ENCODE results near the gene CAMTA1.
A peak's percentile ranks its signal among the peaks of the same experiment; 100 is the strongest.

The CAMTA1 gene

GRCh38 chr1:7198664-7199063, 413.4 kb downstream of the CAMTA1 start:
- in situ Hi-C loops (cut with MboI; ENCODE audit: low sequenced_read_pairs, unreplicated experiment) = no loop called here

GRCh38 chr1:7199077-7199779, 414.0 kb downstream of the CAMTA1 start:
- DNase-seq (ENCODE audit: low spot score) = no peak
- in situ Hi-C loops (cut with MboI; ENCODE audit: low sequenced_read_pairs, unreplicated experiment) = no loop called here
- TF ChIP-seq, protein P1, sequence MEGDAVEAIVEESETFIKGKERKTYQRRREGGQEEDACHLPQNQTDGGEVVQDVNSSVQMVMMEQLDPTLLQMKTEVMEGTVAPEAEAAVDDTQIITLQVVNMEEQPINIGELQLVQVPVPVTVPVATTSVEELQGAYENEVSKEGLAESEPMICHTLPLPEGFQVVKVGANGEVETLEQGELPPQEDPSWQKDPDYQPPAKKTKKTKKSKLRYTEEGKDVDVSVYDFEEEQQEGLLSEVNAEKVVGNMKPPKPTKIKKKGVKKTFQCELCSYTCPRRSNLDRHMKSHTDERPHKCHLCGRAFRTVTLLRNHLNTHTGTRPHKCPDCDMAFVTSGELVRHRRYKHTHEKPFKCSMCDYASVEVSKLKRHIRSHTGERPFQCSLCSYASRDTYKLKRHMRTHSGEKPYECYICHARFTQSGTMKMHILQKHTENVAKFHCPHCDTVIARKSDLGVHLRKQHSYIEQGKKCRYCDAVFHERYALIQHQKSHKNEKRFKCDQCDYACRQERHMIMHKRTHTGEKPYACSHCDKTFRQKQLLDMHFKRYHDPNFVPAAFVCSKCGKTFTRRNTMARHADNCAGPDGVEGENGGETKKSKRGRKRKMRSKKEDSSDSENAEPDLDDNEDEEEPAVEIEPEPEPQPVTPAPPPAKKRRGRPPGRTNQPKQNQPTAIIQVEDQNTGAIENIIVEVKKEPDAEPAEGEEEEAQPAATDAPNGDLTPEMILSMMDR (IDR thresholded peaks at IDR 0.05; ENCODE audit: borderline replicate concordance, control extremely low read depth, extremely low read depth, insufficient read depth, missing control alignments) = no peak

More at GRCh38 chr1:7198664-7199063, 413.4 kb downstream of the CAMTA1 start:
- TF ChIP-seq, protein P1 (IDR thresholded peaks at IDR 0.05; ENCODE audit: borderline replicate concordance, control extremely low read depth, extremely low read depth, insufficient read depth, missing control alignments) = no peak
- no peak for DNase-seq (ENCODE audit: low spot score)

GRCh38 chr1:7207875-7208646, 422.8 kb downstream of the CAMTA1 start:
- in situ Hi-C loops (cut with MboI; ENCODE audit: low sequenced_read_pairs, unreplicated experiment) = loop anchor here (25.0 kb wide), 1 partner anchor 496 kb away; the partner anchor contains the start of gene DNAJC11
- DNase-seq (ENCODE audit: low spot score) = peak; percentile 66
- TF ChIP-seq, protein P1 (IDR thresholded peaks at IDR 0.05; ENCODE audit: borderline replicate concordance, control extremely low read depth, extremely low read depth, insufficient read depth, missing control alignments) = peak; percentile 46

DNA sequence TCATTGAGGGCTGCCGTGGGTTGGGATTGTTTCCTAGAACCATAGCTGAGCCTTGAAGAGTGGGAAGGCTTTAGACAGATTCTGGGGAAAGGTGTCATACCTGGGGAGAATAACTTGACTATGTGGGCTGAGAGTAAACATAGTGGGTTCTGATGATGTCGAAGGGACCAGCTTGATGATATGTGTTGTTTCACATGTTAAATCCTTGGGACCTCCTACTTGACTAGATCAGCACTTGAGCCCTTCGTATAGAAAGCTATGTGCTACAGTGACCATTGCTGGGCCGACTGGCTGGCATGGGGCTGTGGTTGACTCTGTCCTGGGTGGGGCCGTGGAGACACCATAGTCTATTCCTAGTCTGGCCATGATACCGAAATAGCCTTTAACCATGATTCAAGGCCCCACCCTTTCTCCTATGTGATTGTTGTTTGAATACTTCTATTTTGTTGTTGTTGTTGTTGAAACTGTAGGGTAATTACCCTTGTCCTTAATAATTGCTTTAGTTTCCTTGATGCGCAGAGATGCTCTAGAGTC, 423.5 kb downstream of the CAMTA1 start:
- DNase-seq (ENCODE audit: low spot score) = no peak
- in situ Hi-C loops (cut with MboI; ENCODE audit: low sequenced_read_pairs, unreplicated experiment) = loop anchor here (25.0 kb wide), 1 partner anchor 496 kb away; the partner anchor contains the start of gene DNAJC11
- TF ChIP-seq, protein P1 (IDR thresholded peaks at IDR 0.05; ENCODE audit: borderline replicate concordance, control extremely low read depth, extremely low read depth, insufficient read depth, missing control alignments) = no peak

DNA sequence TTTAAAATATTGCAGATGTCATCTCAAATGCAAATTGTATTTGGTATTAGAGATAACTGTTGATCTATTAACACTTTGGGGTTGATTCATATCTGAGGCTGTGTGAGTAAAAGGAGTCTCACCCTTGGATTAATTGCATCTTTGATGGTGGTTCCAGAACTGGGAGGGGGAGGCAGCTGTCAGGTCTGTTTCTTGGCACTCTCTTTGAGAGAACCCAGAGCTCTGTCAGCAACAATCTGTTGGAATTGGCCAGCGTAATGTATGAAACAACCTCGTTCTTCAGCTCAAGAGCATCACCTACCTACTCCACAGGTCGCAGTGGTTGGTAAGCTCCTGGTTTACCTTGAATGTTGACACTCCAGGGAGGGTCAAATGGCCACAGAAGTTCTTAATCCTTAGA, 424.1 kb downstream of the CAMTA1 start:
- TF ChIP-seq, protein P1 (IDR thresholded peaks at IDR 0.05; ENCODE audit: borderline replicate concordance, control extremely low read depth, extremely low read depth, insufficient read depth, missing control alignments) = no peak
- in situ Hi-C loops (cut with MboI; ENCODE audit: low sequenced_read_pairs, unreplicated experiment) = loop anchor here (25.0 kb wide), 1 partner anchor 497 kb away; the partner anchor contains the start of gene DNAJC11
- no peak for DNase-seq (ENCODE audit: low spot score)

- TF ChIP-seq, protein P1 (IDR thresholded peaks at IDR 0.05; ENCODE audit: borderline replicate concordance, control extremely low read depth, extremely low read depth, insufficient read depth, missing control alignments) = peak; percentile 63
- in situ Hi-C loops (cut with MboI; ENCODE audit: low sequenced_read_pairs, unreplicated experiment) = loop anchor here (25.0 kb wide), 1 partner anchor 506 kb away; the partner anchor contains the start of gene DNAJC11
- peak; percentile 57 for DNase-seq (ENCODE audit: low spot score)
These were observed 433.1 kb downstream of the CAMTA1 start for GRCh38 chr1:7218210-7218832.
